GM23338 (cell line): ENCODE results near the gene PLD5.

ENCODE experiments used
- CREB1 ChIP-seq: fragments of 250-450 bp; sonication (Bioruptor Pico); IDR thresholded peaks from 2 replicates; pipeline ENCODE4 v1.5.0; 2020; ENCODE audit warnings: low read depth, mild to moderate bottlenecking, moderate library complexity
- EZH2 ChIP-seq: fragments of 200-600 bp; sonication (generic); IDR thresholded peaks from one replicate; pipeline ENCODE4 v1.8.0; 2017; ENCODE audit warnings: antibody characterized with exemption, mild to moderate bottlenecking, low read depth; ENCODE audit not compliant: unreplicated experiment
- JUNB ChIP-seq: IDR thresholded peaks from one replicate; pipeline ENCODE4 v1.6.1; 2016; ENCODE audit warnings: antibody characterized with exemption; ENCODE audit not compliant: unreplicated experiment
- POLR2AphosphoS5 ChIP-seq: IDR thresholded peaks from 2 replicates; pipeline ENCODE4 v1.6.1; 2016; ENCODE audit warnings: antibody characterized with exemption, low read depth
- ZNF331 ChIP-seq: fragments of 250-450 bp; sonication (Bioruptor Pico); IDR thresholded peaks from 2 replicates; pipeline ENCODE4 v1.5.0; 2020; ENCODE audit warnings: low read depth, mild to moderate bottlenecking, moderate library complexity
- TF ChIP-seq, protein P1 (sequence below): IDR thresholded peaks from one replicate; pipeline ENCODE4 v1.6.1; 2018; ENCODE audit warnings: antibody characterized with exemption; ENCODE audit not compliant: unreplicated experiment
- TF ChIP-seq, protein P2 (sequence below), 2 experiments: fragments of 200-600 bp in 1 of 2; sonication (generic) in 1 of 2; conservative IDR thresholded peaks; 2 replicates each; pipeline versions ENCODE4 v1.5.1 to v1.6.1; 2016 to 2017; ENCODE audit warnings: antibody characterized with exemption in 2 of 2, low read depth in 2 of 2, mild to moderate bottlenecking in 2 of 2, moderate library complexity in 1 of 2

- TF ChIP-seq, protein P1, sequence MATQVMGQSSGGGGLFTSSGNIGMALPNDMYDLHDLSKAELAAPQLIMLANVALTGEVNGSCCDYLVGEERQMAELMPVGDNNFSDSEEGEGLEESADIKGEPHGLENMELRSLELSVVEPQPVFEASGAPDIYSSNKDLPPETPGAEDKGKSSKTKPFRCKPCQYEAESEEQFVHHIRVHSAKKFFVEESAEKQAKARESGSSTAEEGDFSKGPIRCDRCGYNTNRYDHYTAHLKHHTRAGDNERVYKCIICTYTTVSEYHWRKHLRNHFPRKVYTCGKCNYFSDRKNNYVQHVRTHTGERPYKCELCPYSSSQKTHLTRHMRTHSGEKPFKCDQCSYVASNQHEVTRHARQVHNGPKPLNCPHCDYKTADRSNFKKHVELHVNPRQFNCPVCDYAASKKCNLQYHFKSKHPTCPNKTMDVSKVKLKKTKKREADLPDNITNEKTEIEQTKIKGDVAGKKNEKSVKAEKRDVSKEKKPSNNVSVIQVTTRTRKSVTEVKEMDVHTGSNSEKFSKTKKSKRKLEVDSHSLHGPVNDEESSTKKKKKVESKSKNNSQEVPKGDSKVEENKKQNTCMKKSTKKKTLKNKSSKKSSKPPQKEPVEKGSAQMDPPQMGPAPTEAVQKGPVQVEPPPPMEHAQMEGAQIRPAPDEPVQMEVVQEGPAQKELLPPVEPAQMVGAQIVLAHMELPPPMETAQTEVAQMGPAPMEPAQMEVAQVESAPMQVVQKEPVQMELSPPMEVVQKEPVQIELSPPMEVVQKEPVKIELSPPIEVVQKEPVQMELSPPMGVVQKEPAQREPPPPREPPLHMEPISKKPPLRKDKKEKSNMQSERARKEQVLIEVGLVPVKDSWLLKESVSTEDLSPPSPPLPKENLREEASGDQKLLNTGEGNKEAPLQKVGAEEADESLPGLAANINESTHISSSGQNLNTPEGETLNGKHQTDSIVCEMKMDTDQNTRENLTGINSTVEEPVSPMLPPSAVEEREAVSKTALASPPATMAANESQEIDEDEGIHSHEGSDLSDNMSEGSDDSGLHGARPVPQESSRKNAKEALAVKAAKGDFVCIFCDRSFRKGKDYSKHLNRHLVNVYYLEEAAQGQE = peak; percentile 68
- TF ChIP-seq, protein P2, sequence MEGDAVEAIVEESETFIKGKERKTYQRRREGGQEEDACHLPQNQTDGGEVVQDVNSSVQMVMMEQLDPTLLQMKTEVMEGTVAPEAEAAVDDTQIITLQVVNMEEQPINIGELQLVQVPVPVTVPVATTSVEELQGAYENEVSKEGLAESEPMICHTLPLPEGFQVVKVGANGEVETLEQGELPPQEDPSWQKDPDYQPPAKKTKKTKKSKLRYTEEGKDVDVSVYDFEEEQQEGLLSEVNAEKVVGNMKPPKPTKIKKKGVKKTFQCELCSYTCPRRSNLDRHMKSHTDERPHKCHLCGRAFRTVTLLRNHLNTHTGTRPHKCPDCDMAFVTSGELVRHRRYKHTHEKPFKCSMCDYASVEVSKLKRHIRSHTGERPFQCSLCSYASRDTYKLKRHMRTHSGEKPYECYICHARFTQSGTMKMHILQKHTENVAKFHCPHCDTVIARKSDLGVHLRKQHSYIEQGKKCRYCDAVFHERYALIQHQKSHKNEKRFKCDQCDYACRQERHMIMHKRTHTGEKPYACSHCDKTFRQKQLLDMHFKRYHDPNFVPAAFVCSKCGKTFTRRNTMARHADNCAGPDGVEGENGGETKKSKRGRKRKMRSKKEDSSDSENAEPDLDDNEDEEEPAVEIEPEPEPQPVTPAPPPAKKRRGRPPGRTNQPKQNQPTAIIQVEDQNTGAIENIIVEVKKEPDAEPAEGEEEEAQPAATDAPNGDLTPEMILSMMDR (conservative IDR thresholded peaks at IDR 0.05; ENCODE audit: low read depth in 2 of 2) = no peak
- TF ChIP-seq POLR2AphosphoS5 (no peak), EZH2 (no peak), JUNB (no peak), CREB1 (CRISPR knock-in tag) (no peak), ZNF331 (CRISPR knock-in tag) (no peak)
Observed at GRCh38 chr1:242542271-242542670, 17.8 kb upstream of the PLD5 start.
